Activated CD8-positive, alpha-beta memory T cell treated with anti-CD3 and anti-CD28 coated beads, Interleukin-2, amount 50 U/mL, for 1 hour (primary cell): ENCODE data around the gene CLASRP.

Experiments
- DNase-seq: peaks from one replicate; pipeline ENCODE4 v3.0.0-alpha.2; 2020; ENCODE audit errors: extremely low read depth

Gene CLASRP

GRCh38 chr19:45087531-45087930 is 48.7 kb downstream of the CLASRP start:
- peak; percentile 42 for DNase-seq

GRCh38 chr19:45090034-45090433 is 51.2 kb downstream of the CLASRP start:
- DNase-seq = no peak

- DNase-seq = no peak
Observed at GRCh38 chr19:45090606-45091005, 51.8 kb downstream of the CLASRP start.

GRCh38 chr19:45091031-45091923 is 52.4 kb downstream of the CLASRP start:
- DNase-seq = peak; percentile 94

- DNase-seq = peak; percentile 89
Observed at GRCh38 chr19:45092747-45093678, 54.2 kb downstream of the CLASRP start, which contains the start of gene PPP1R37. Gene PPP1R37 (plus strand): TSS chr19:45093179. CDS start chr19:45093326, 147 bp downstream.

- no peak for DNase-seq
Observed at GRCh38 chr19:45094137-45094536, 55.3 kb downstream of the CLASRP start.

GRCh38 chr19:45094707-45095106 is 55.9 kb downstream of the CLASRP start:
- DNase-seq = no peak

GRCh38 chr19:45095496-45096413 is 56.9 kb downstream of the CLASRP start:
- no peak for DNase-seq

- DNase-seq = no peak
Observed at GRCh38 chr19:45096700-45097099, 57.9 kb downstream of the CLASRP start.

GRCh38 chr19:45097450-45097775 is 58.6 kb downstream of the CLASRP start:
- DNase-seq = no peak

GRCh38 chr19:45097776-45098520 is 59.1 kb downstream of the CLASRP start:
- no peak for DNase-seq

- DNase-seq = no peak
Observed at GRCh38 chr19:45098521-45099466, 59.9 kb downstream of the CLASRP start.

GRCh38 chr19:45099467-45100191 is 60.8 kb downstream of the CLASRP start:
- no peak for DNase-seq

GRCh38 chr19:45100201-45100600 is 61.4 kb downstream of the CLASRP start:
- DNase-seq = no peak

- DNase-seq = no peak
Observed at GRCh38 chr19:45100846-45101252, 62.0 kb downstream of the CLASRP start.

- no peak for DNase-seq
Observed at GRCh38 chr19:45101806-45102205, 63.0 kb downstream of the CLASRP start.

- no peak for DNase-seq
Observed at GRCh38 chr19:45102481-45102880, 63.6 kb downstream of the CLASRP start.

GRCh38 chr19:45103156-45103507 is 64.3 kb downstream of the CLASRP start:
- no peak for DNase-seq
